GM23338 (cell line): Measurements from ENCODE around the gene DYNC1LI2. TPM values are rescaled to one million over a fixed set of nuclear protein-coding genes. Genes with fewer than 3 reads are reported as not detected.

Experiments used
- ATAC-seq: fragments of 200-7000 bp; cut with Tn5 transposase; 3 replicates; pipeline ENCODE4 v1.9.1; 2020
- DNase-seq: peaks from one replicate; pipeline ENCODE4 v3.0.0-alpha.2; 2015; ENCODE audit warnings: low spot score
- H2AFZ ChIP-seq: fragments of 200-600 bp; sonication (generic); 2 replicates; pipeline ENCODE4 v1.8.0; 2016; ENCODE audit warnings: antibody characterized with exemption, mild to moderate bottlenecking, moderate library complexity
- H3F3A ChIP-seq: fragments of 200-600 bp; sonication (generic); replicated peaks from 2 replicates; pipeline ENCODE4 v1.8.0; 2017; ENCODE audit warnings: antibody characterized with exemption, mixed run types, low read depth
- H3K27ac ChIP-seq: fragments of 200-600 bp; sonication (generic); 2 replicates; pipeline ENCODE4 v1.6.1; 2016; ENCODE audit warnings: low read depth
- H3K27me3 ChIP-seq: fragments of 200-600 bp; sonication (generic); 2 replicates; pipeline ENCODE4 v1.8.0; 2016; ENCODE audit warnings: mild to moderate bottlenecking, mixed run types, moderate library complexity; ENCODE audit not compliant: insufficient read depth
- H3K36me3 ChIP-seq: fragments of 200-600 bp; sonication (generic); 2 replicates; pipeline ENCODE4 v1.8.0; 2016; ENCODE audit warnings: mild to moderate bottlenecking; ENCODE audit not compliant: insufficient read depth
- H3K4me1 ChIP-seq: fragments of 200-600 bp; sonication (generic); 2 replicates; pipeline ENCODE4 v1.8.0; 2016; ENCODE audit warnings: mild to moderate bottlenecking, moderate library complexity; ENCODE audit not compliant: insufficient read depth
- H3K4me2 ChIP-seq: fragments of 200-600 bp; sonication (generic); 2 replicates; pipeline ENCODE4 v1.7.1; 2017; ENCODE audit warnings: mixed run types
- H3K4me3 ChIP-seq: fragments of 200-600 bp; sonication (generic); 2 replicates; pipeline ENCODE4 v1.6.1; 2016; ENCODE audit warnings: mixed run types
- H3K79me2 ChIP-seq: fragments of 200-600 bp; sonication (generic); replicated peaks from 2 replicates; pipeline ENCODE4 v1.8.0; 2017; ENCODE audit warnings: mild to moderate bottlenecking; ENCODE audit not compliant: insufficient read depth
- H3K9me2 ChIP-seq: fragments of 200-600 bp; sonication (generic); 2 replicates; pipeline ENCODE4 v1.8.0; 2017; ENCODE audit not compliant: insufficient read depth
- H4K20me1 ChIP-seq: fragments of 200-600 bp; sonication (generic); replicated peaks from 2 replicates; pipeline ENCODE4 v1.8.0; 2017; ENCODE audit warnings: mild to moderate bottlenecking; ENCODE audit not compliant: insufficient read depth
- H3K27ac Mint-ChIP-seq: 2 replicates; pipeline ENCODE4 v1.8.0; 2020; ENCODE audit warnings: inconsistent platforms, mild to moderate bottlenecking, moderate library complexity, mixed read lengths
- H3K27me3 Mint-ChIP-seq: 3 replicates; pipeline ENCODE4 v1.8.0; 2022; ENCODE audit warnings: low read depth, mild to moderate bottlenecking, moderate library complexity, mixed read lengths, inconsistent platforms; ENCODE audit not compliant: insufficient read depth, poor library complexity
- H3K36me3 Mint-ChIP-seq: 3 replicates; pipeline ENCODE4 v1.8.0; 2021; ENCODE audit warnings: low read depth, mild to moderate bottlenecking, inconsistent platforms, moderate library complexity, mixed read lengths
- H3K4me1 Mint-ChIP-seq: 3 replicates; pipeline ENCODE4 v1.8.0; 2020; ENCODE audit warnings: mild to moderate bottlenecking, inconsistent platforms, mixed read lengths
- H3K4me3 Mint-ChIP-seq: 3 replicates; pipeline ENCODE4 v1.8.0; 2021; ENCODE audit warnings: moderate library complexity, mild to moderate bottlenecking, inconsistent platforms, mixed read lengths
- H3K9me3 Mint-ChIP-seq: 3 replicates; pipeline ENCODE4 v1.8.0; 2020; ENCODE audit warnings: moderate library complexity, mild to moderate bottlenecking, inconsistent platforms, mixed read lengths
- CTCF ChIP-seq, 2 experiments: fragments of 200-600 bp in 1 of 2; sonication (generic) in 1 of 2; conservative IDR thresholded peaks; 2 replicates each; pipeline versions ENCODE4 v1.5.1 to v1.6.1; 2016 to 2017; ENCODE audit warnings: antibody characterized with exemption in 2 of 2, low read depth in 2 of 2, mild to moderate bottlenecking in 2 of 2, moderate library complexity in 1 of 2
- EZH2 ChIP-seq: fragments of 200-600 bp; sonication (generic); IDR thresholded peaks from one replicate; pipeline ENCODE4 v1.8.0; 2017; ENCODE audit warnings: antibody characterized with exemption, mild to moderate bottlenecking, low read depth; ENCODE audit not compliant: unreplicated experiment
- EZH2phosphoT487 ChIP-seq: fragments of 200-600 bp; sonication (generic); IDR thresholded peaks from one replicate; pipeline ENCODE4 v1.8.1; 2018; ENCODE audit warnings: antibody characterized with exemption; ENCODE audit not compliant: unreplicated experiment
- NANOG ChIP-seq: IDR thresholded peaks from 2 replicates; pipeline ENCODE4 v1.6.1; 2016; ENCODE audit warnings: antibody characterized with exemption, borderline replicate concordance
- STAT1 ChIP-seq: IDR thresholded peaks from one replicate; pipeline ENCODE4 v1.6.1; 2016; ENCODE audit warnings: antibody characterized with exemption; ENCODE audit not compliant: unreplicated experiment
- ZNF331 ChIP-seq: fragments of 250-450 bp; sonication (Bioruptor Pico); IDR thresholded peaks from 2 replicates; pipeline ENCODE4 v1.5.0; 2020; ENCODE audit warnings: low read depth, mild to moderate bottlenecking, moderate library complexity
- ZNF462 ChIP-seq: fragments of 250-450 bp; sonication (Bioruptor Pico); IDR thresholded peaks from 2 replicates; pipeline ENCODE4 v1.5.0; 2020; ENCODE audit warnings: mild to moderate bottlenecking, moderate library complexity
- polyA plus RNA-seq: library from polyadenylated mRNA; unstranded; fragments of >200 nt; fragmentation: Nextera tagmentation; extraction: Ambion mirVana; gene quantifications from 2 replicates; pipeline ENCODE4 v1.2.1, GENCODE V29; 2016
- total RNA-seq: library from RNA; depleted of rRNA; stranded (reverse); fragments of >200 nt; shearing (Covaris generic); gene quantifications from 2 replicates; pipeline ENCODE4 v1.2.3, GENCODE V29; 2014

The DYNC1LI2 gene
- total and polyA plus RNA-seq, 2 experiments from 2014 or later, result 73.9 to 85.9 TPM

- TF ChIP-seq ZNF462, result no peak
- no peak for TF ChIP-seq NANOG
- TF ChIP-seq CTCF (conservative IDR thresholded peaks at IDR 0.05; ENCODE audit: low read depth in 2 of 2), result no peak
- no peak for TF ChIP-seq EZH2phosphoT487
Observed at GRCh38 chr16:66695471-66695934, 55.9 kb downstream of the DYNC1LI2 start (continued).

- DNase-seq, result no peak
- H3K4me3 Mint-ChIP-seq, result no peak overlapping the region; the same call in 2 of the 3 replicates
- peaks cover 73% of the 10 kb centered on the region for H3K79me2 ChIP-seq
- H3K36me3 Mint-ChIP-seq, result peaks cover 6% of the 10 kb centered on the region; the same call in 1 of the 3 replicates
- no peak for TF ChIP-seq EZH2
- TF ChIP-seq ZNF331 (CRISPR knock-in tag), result no peak
- no peak for TF ChIP-seq STAT1
- no peak for TF ChIP-seq NANOG
- TF ChIP-seq ZNF462, result no peak
- H3K36me3 ChIP-seq, result no peaks in the 10 kb centered on the region
- peaks cover 13% of the 10 kb centered on the region; the same call in 1 of the 2 replicates for H3F3A ChIP-seq
- no peak overlapping the region for H3K4me3 ChIP-seq
- H3K27me3 ChIP-seq, result peaks cover 12% of the 10 kb centered on the region; the same call in 1 of the 2 replicates
- no peak overlapping the region for H3K27ac Mint-ChIP-seq
- no peak overlapping the region for H3K4me2 ChIP-seq
- H2AFZ ChIP-seq, result no peak overlapping the region
- no peak for ATAC-seq
- peaks cover 23% of the 10 kb centered on the region; the same call in 1 of the 2 replicates for H4K20me1 ChIP-seq
- H3K27ac ChIP-seq, result peak overlapping the region; percentile 81; the same call in 1 of the 2 replicates
- H3K4me1 ChIP-seq, result peaks cover 29% of the 10 kb centered on the region
- H3K27me3 Mint-ChIP-seq, result peaks cover 13% of the 10 kb centered on the region
- H3K9me2 ChIP-seq, result no peaks in the 10 kb centered on the region
- H3K4me1 Mint-ChIP-seq, result peaks cover 43% of the 10 kb centered on the region
- H3K9me3 Mint-ChIP-seq, result no peaks in the 10 kb centered on the region
Observed at GRCh38 chr16:66693149-66693548, 58.3 kb downstream of the DYNC1LI2 start.
